Measurements from ENCODE around the gene TAAR1.
"Not testable (repeated sequence)": the region's sequence is repeated elsewhere in the genome, so short reads cannot be mapped to it uniquely, and the experiment has no call there.

Gene TAAR1

DNA sequence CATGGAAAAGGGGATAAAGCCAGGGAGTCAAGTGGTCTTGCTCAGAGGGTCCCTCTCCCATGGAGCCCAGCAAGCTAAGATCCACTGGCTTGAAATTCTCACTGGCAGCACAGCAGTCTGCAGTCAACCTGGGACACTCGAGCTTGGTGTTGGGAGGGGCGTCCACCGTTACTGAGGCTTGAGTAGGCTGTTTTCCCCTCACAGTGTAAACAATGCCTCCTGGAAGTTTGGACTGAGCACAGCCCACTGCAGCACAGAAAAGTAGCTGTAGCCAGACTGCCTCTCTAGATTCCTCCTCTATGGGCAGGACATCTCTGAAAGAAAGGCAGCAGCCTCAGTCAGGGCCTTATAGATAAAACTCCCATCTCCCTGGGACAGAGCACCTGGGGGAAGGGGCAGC, 23.7 kb downstream of the TAAR1 start:
- peaks cover 40% of the 10 kb centered on the region for H3K27me3 Mint-ChIP-seq
- H3K36me3 Mint-ChIP-seq (ENCODE audit: low read depth); DNase-seq; H3K4me3 Mint-ChIP-seq; H3K9me3 Mint-ChIP-seq; H3K4me1 Mint-ChIP-seq (ENCODE audit: low read depth); H3K27ac Mint-ChIP-seq: not testable (repeated sequence)

DNA sequence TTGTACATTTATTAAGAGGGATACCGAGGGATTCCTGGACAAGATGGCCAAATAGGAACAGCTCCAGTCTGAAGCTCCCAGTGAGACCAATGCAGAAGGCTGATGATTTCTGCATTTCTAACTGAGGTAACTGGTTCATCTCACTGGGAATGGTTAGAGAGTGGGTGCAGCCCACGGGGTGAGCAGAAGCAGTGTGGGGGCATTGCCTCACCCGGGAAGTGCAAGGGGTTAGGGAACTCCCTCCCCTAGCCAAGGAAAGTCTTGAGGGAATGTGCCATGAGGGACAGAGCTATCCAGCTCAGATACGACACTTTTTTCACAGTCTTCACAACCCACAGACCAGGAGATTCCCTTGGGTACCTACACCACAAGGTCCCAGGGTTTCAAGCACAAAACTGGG, 24.2 kb downstream of the TAAR1 start:
- Mint-ChIP-seq H3K27ac (no peak overlapping the region), H3K9me3 (no peaks in the 10 kb centered on the region), H3K36me3 (ENCODE audit: low read depth) (no peaks in the 10 kb centered on the region), H3K27me3 (peaks cover 40% of the 10 kb centered on the region), H3K4me3 (no peak overlapping the region), H3K4me1 (ENCODE audit: low read depth) (no peaks in the 10 kb centered on the region)
- DNase-seq: no peak

DNA sequence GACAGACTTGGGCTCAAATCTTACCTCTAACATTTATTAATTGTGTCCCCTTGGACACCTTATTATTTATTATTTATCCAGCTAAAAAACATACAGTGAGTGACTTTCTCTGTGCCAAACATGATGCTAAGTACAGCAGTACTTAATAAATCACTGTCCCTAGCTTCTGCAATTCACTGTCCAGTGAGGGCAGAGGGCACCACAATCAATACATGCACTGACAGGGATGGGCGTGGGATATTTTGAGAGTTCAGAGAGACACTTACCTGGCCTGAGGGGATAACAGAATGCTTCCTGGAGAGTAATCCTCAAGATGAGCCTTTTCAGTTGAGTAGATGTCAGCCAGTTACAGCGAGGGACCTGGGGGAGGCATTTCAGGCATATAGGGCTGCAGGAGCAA, 25.6 kb downstream of the TAAR1 start:
- DNase-seq: no peak
- Mint-ChIP-seq H3K27me3 (peaks cover 42% of the 10 kb centered on the region), H3K36me3 (ENCODE audit: low read depth) (no peaks in the 10 kb centered on the region), H3K9me3 (no peaks in the 10 kb centered on the region), H3K27ac (no peak overlapping the region), H3K4me1 (ENCODE audit: low read depth) (no peaks in the 10 kb centered on the region), H3K4me3 (no peak overlapping the region)

DNA sequence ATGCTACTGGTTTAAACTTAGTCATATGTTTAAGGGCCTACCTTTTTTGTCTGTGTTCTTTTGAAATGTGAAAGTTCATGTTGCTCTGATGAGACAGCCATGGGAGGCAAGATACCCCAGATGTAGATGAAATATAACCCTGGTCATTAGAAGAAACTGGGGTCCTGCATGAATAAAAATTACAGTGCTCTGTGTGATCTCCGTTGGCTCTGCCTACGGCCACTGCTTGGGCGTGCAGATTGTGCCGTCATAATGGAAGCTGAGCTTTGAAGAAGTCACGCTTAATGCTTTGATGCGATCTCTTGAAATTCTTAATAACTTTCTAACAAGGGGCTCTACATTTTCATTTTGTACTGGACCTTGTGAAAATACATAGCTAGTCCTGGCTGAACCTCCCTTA, 34.8 kb downstream of the TAAR1 start, which contains the start of gene TAAR2:
TAAR2 (minus strand) TSS at position 101 of the 400 bp plus-strand sequence; CDS start at position 101, 0 bp downstream.
- peaks cover 42% of the 10 kb centered on the region for H3K27me3 Mint-ChIP-seq
- H3K4me3 Mint-ChIP-seq: no peak within 1 kb of the TSS
- no peaks in the 10 kb centered on the region for H3K36me3 Mint-ChIP-seq (ENCODE audit: low read depth)
- no peak for DNase-seq
- no peak within 1 kb of the TSS for H3K27ac Mint-ChIP-seq
- H3K9me3 Mint-ChIP-seq: peaks cover 3% of the 10 kb centered on the region
- no peaks in the 10 kb centered on the region for H3K4me1 Mint-ChIP-seq (ENCODE audit: low read depth)

DNA sequence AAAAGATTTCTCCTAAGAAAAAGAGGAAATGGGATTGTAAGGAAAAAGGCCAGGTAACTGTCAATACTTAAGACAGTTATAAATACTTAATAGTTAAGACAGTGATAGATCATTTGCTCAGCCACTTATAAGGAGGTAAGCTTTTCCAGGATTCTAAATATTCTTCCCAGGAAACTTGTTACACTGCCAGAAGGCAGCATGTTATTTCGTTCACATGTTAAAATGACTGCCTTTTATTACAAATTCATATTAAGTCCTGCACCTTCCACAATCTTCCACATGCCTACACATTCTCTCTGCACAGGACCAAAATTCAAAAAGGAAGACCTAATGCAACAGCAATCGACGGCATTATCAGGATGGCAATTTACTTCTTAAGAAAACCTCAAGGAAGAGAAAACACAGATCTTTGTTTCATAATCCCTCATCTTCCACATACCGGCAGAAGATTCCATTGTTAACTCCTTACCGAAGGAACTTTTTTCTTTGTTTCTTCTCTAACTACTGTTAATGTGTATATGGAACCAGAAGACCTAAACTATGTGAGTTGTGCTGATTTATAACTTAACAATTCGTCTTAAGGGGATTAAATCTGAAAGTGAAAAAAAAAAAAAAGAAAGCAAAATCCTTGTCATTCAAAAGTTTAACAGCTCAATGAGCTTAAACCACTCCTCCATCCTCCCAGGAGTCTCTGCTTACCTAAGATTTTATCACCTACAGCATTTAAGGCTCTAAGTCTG, 35.7 kb downstream of the TAAR1 start:
- H3K27ac Mint-ChIP-seq: no peak overlapping the region
- DNase-seq: no peak

DNA sequence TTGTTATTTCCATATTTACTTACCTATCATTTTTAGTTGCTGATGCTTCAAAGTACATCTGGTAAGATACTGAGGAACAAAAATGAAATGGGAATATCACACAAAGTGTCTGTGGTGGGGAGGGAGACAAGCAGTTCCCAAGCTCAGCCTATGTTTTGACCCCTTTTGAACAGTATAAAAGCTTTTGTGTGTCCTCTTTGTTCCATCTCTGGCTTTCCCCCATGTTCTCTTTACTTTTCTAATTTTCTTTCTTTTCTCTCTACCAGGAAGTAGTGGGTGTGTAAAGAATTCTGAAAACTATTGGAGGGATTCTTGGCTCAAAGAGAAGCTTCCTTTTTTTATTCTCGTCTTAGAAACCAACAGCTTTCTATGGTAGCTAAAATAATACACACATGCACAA, 42.3 kb downstream of the TAAR1 start:
- Mint-ChIP-seq H3K36me3 (ENCODE audit: low read depth) (no peaks in the 10 kb centered on the region), H3K4me3 (no peak overlapping the region), H3K27ac (no peak overlapping the region), H3K9me3 (no peaks in the 10 kb centered on the region), H3K4me1 (ENCODE audit: low read depth) (peaks cover 6% of the 10 kb centered on the region), H3K27me3 (peaks cover 17% of the 10 kb centered on the region)
- no peak for DNase-seq

More for the DNA sequence above, 35.7 kb downstream of the TAAR1 start:
- Mint-ChIP-seq H3K4me3 (no peak overlapping the region), H3K36me3 (ENCODE audit: low read depth) (no peaks in the 10 kb centered on the region), H3K4me1 (ENCODE audit: low read depth) (no peaks in the 10 kb centered on the region), H3K27me3 (peaks cover 37% of the 10 kb centered on the region), H3K9me3 (peaks cover 3% of the 10 kb centered on the region)

DNA sequence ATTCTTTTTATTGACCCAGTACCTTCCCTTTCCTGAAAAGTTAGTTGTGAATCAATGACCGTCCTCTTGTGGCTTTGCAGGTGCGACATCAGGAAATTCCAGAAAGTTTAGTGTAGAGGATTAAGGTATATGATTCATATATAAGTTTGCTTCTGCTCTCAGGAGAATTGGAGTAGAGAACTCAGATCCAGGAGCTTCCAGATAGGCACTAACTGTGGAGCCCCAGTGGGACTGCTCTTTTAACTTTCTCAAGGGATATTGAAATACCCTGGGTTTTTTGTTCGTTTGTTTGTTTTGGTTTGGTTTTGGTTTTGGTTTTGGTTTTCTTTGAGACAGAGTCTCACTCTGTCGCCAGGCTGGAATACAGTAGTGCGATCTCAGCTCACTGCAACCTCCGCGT, 44.4 kb downstream of the TAAR1 start:
- DNase-seq: no peak
- peaks cover 6% of the 10 kb centered on the region for H3K4me1 Mint-ChIP-seq (ENCODE audit: low read depth)
- no peaks in the 10 kb centered on the region for H3K36me3 Mint-ChIP-seq (ENCODE audit: low read depth)
- no peaks in the 10 kb centered on the region for H3K9me3 Mint-ChIP-seq
- no peak overlapping the region for H3K27ac Mint-ChIP-seq
- peak overlapping the region; percentile 40 for H3K4me3 Mint-ChIP-seq
- H3K27me3 Mint-ChIP-seq: peaks cover 15% of the 10 kb centered on the region

DNA sequence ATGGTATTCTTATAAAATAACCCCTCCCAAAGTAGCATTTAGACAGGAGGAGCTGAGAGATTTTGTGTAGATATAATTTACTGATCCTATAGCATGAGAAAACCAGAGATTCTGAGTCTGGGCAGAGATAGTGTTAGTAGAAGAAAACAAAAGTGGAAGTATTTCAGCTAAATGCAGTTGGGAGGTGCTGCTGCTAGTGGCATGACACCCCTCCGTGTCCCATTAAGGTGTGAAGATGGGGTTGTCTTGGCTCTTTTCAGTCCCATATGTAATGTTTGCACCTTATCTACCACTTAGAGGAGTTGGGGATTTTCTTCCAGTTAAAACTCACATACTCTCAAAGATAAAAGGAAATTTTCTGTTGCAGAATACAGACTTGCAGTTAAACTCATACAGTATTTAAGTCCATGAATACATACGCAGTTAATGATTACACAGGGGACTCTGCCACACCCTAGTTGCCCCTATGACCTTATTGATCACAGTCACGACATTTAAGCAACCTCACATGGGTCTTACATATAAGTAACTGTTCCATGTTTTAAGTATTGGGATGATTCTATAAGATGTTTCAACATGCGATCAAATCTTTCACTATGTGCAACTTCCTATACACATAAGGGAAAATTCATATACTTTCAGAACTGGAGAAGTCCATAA, 46.4 kb downstream of the TAAR1 start:
- peaks cover 6% of the 10 kb centered on the region for H3K4me1 Mint-ChIP-seq (ENCODE audit: low read depth)

DNA sequence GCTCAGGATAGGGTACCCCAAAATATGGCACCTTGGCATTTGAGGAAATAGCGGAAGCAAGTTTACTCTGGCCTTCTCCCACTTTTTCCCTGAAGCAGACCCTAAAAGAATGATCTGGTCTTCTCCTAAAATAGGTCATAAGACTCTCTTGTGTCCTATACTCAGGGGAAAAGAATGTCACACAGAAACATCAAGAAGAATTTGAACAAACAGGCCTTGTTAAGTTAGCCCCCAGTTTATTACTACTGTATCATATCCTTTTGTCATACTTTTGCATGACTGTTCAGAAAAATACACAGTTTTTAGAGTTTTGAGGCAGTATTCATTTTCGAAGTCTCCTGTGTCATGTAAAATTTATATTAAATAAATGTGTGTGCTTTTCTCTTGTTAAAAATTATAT, 47.4 kb downstream of the TAAR1 start:
- peaks cover 6% of the 10 kb centered on the region for H3K4me1 Mint-ChIP-seq (ENCODE audit: low read depth)
- H3K27me3 Mint-ChIP-seq: peaks cover 3% of the 10 kb centered on the region

More for the DNA sequence above, 46.4 kb downstream of the TAAR1 start:
- H3K9me3 Mint-ChIP-seq: no peaks in the 10 kb centered on the region
- H3K4me3 Mint-ChIP-seq: no peak overlapping the region
- H3K36me3 Mint-ChIP-seq (ENCODE audit: low read depth): no peaks in the 10 kb centered on the region
- peaks cover 12% of the 10 kb centered on the region for H3K27me3 Mint-ChIP-seq
- H3K27ac Mint-ChIP-seq: no peak overlapping the region
- DNase-seq: no peak

DNA sequence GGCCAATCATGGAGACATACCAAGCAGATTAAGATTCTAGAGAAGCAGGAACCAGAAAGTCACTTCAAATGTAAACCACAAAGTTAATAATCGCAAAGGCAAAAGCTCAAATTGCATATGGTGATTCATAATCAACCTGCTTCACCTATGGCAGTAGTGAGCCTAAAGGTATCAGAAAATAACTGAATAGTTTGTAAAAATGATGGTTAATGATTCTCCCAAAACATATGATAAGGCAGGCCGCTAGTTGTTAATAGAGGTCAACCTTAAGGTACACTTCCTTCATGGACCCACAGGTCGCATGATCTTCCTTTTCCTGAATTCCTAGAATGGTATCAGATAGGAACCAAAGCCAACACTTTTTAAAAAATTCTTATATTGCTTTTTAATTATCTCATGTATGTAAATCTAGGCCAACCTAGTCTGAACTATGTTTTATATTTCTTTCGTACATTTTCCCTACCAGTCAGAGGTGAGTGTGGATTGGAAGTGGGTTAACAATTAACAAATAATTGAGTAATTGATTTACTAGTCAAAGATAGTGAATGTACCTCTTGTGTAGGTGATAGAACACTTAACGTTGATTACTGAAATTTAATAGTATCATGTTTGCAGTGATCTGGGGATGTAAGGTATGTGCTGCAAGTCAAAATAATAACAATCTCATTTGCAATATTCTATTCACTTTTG, 51.3 kb downstream of the TAAR1 start:
- Mint-ChIP-seq H3K27me3 (peaks cover 6% of the 10 kb centered on the region), H3K4me3 (no peak overlapping the region), H3K36me3 (ENCODE audit: low read depth) (no peaks in the 10 kb centered on the region), H3K27ac (no peak overlapping the region), H3K4me1 (ENCODE audit: low read depth) (peaks cover 3% of the 10 kb centered on the region), H3K9me3 (no peaks in the 10 kb centered on the region)
- no peak for DNase-seq

More for the DNA sequence above, 47.4 kb downstream of the TAAR1 start:
- no peak overlapping the region for H3K4me3 Mint-ChIP-seq
- no peaks in the 10 kb centered on the region for H3K36me3 Mint-ChIP-seq (ENCODE audit: low read depth)
- no peak overlapping the region for H3K27ac Mint-ChIP-seq
- no peak for DNase-seq
- H3K9me3 Mint-ChIP-seq: no peaks in the 10 kb centered on the region

DNA sequence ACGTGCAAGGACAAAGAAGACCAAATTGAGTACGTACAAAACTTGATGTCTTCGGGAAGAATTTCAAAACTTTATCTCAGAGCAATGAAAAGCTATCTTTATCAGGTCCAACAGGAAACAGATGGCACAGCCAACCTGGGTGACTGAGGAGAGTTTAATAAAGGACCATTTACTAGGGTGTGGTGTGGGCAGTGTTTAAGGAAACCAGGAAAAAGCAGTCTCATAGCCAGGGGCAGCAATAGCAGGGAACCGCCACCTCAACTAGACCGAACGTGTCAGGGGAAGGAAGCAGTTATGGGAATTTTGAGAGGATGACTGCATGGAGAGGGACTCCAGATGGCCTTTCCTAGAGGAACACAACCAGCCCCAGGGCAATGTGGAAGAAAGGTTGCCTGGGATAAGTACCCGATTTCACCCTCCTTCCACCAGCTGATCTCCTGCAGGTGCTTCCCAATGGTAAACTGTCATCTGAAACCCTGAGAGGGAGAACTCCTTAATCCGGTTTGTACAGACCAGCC, 54.3 kb downstream of the TAAR1 start:
- Mint-ChIP-seq H3K9me3 (no peaks in the 10 kb centered on the region), H3K36me3 (ENCODE audit: low read depth) (no peaks in the 10 kb centered on the region), H3K27ac (no peak overlapping the region), H3K4me1 (ENCODE audit: low read depth) (no peaks in the 10 kb centered on the region), H3K4me3 (no peak overlapping the region), H3K27me3 (peaks cover 11% of the 10 kb centered on the region)
- DNase-seq: no peak

DNA sequence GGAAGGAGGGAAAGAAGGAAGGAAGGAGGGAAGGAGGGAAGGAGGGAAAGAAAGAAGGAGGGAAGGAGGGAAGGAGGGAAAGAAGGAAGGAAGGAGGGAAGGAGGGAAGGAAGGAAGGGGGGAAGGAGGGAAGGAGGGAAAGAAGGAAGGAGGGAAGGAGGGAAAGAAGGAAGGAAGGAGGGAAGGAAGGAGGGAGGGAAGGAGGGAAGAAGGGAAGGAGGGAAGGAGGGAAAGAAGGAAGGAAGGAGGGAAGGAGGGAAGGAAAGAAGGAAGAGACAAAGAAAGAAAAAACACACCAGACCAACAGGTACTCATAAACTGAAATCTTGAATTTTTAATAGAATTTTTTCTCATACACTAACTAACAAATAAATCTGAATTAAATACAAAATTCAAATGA, 58.1 kb downstream of the TAAR1 start:
- H3K4me3 Mint-ChIP-seq; H3K9me3 Mint-ChIP-seq; H3K4me1 Mint-ChIP-seq (ENCODE audit: low read depth); DNase-seq; H3K27ac Mint-ChIP-seq; H3K36me3 Mint-ChIP-seq (ENCODE audit: low read depth): not testable (repeated sequence)
- peaks cover 20% of the 10 kb centered on the region for H3K27me3 Mint-ChIP-seq

DNA sequence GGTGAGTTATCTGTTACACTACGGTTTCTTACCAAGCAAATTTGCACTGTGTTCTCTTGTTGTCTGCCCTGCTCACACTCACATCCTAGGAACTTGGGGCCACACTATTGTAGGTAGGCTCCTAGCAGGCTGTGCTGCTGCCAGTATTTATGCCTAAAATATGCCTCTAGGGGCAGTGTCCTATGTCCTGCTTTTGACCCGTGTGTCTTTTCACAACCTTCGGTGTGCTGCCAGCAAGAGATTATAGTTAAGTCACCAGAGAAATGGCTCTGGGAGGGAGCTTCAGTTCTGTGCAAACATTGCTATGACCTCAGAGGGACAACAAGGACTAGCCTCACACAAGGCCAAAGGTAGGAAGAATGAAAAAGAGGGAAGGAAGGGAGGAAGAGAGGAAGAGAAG, 60.5 kb downstream of the TAAR1 start:
- no peaks in the 10 kb centered on the region for H3K36me3 Mint-ChIP-seq (ENCODE audit: low read depth)
- no peak overlapping the region for H3K27ac Mint-ChIP-seq

DNA sequence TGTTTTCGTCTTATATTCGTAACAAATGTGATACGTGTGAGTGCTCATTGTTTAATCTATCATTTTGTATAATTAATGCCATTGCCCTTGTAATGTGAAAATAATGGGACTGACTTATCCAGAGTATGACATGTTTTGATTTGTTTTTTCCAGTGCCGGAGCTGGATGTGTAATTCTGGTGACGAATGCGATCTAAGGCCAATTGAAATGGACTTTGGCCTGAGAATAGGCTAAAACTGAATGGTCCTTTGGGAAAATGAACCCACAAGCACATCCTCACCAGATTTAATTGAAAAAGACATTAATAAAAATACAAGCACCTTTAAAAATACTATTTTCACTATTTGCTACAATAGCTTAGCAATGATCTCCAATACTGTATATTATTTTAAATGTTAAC, 62.8 kb downstream of the TAAR1 start:
- Mint-ChIP-seq H3K27ac (no peak overlapping the region), H3K4me3 (no peak overlapping the region), H3K4me1 (ENCODE audit: low read depth) (no peaks in the 10 kb centered on the region), H3K9me3 (no peaks in the 10 kb centered on the region), H3K36me3 (ENCODE audit: low read depth) (no peaks in the 10 kb centered on the region), H3K27me3 (peaks cover 31% of the 10 kb centered on the region)
- no peak for DNase-seq

More for the DNA sequence above, 60.5 kb downstream of the TAAR1 start:
- Mint-ChIP-seq H3K27me3 (peaks cover 23% of the 10 kb centered on the region), H3K4me1 (ENCODE audit: low read depth) (no peaks in the 10 kb centered on the region), H3K4me3 (no peak overlapping the region), H3K9me3 (no peaks in the 10 kb centered on the region)
- DNase-seq: no peak

All from activated T-cell treated with anti-CD3 and anti-CD28 coated beads, Interleukin-2, amount 50 U/mL, for 24 hours (primary cell).